HG02885 (cell line): ENCODE measurements around the gene AMIGO3.

ENCODE experiments used
- ATAC-seq: cut with Tn5 transposase; IDR thresholded peaks from one replicate; pipeline ENCODE4 v1.9.1; 2021; ENCODE audit warnings: mild to moderate bottlenecking; ENCODE audit not compliant: unreplicated experiment, poor library complexity

AMIGO3 gene

DNA sequence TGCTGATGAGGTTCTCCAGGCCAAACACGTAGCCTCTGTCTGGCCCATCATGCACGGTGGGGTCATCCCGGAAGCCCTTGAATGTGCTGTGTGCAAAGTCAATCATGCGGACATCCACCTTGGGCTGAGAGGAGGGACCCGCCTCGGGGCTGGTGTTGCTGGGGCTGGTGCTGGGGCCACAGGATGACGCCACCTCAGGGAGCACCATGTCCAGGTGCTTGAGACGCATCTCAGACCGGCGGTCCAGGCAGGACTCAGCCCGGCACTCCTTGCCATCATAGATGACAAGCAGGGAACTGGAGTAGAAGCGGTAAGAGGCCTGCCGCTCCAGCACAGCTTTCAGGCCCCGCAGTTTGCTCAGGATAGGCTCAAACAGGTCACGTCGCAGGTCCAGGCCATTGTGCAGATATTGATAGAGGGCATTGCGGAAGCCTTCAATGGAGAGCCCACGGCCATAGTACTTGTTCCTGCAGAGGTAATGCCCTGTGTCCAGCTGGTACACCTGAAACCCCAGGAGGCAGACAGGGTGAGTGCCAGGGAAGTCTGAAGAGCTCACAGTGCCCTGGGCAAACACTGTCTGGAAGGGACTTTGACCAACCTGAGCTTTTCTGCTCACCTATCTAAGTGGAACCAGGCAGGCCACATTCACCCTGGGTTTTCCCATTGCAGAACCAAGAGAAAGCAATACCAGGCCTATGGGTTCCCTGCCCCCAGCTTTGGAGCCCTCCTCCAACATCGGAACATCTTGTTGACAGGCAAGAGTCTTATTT, 7.9 kb upstream of the AMIGO3 start:
- ATAC-seq: no peak

DNA sequence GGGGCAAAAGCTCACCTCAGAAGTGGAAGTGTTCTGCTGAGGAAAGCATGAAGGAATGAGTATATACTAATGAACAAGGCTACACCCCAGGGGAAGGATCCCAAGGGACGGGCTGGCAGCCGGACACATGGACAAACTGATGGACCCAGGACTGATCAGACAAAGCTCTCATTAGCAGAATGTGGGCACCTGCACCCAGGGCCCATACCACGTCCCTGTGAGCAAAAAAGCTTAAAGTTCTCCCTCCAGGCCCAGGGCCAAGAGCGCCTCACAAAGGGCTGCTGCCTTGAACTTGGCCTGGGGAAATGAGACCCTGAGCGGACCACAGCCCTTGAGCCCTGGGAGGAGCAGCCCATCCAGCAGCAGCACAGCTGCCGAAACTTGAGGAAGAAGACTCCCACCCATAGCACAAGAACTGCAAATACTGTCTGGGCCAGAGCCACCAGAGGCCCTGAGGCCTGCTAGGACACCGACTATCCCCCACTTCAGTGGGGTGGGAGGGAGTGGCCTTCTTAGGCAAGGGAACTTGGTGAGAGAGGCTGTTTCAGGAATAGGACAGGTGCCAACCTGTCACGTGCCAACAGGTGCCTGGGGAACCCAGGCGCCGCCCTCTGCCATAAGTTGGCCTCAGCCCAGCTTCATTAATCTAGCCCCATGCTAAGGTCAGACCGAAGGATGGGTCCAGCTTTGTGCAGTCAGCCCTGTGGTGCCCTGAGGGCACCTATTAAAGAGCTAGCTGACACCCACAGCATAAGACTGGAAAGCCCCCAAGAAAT, 6.6 kb upstream of the AMIGO3 start:
- no peak for ATAC-seq

DNA sequence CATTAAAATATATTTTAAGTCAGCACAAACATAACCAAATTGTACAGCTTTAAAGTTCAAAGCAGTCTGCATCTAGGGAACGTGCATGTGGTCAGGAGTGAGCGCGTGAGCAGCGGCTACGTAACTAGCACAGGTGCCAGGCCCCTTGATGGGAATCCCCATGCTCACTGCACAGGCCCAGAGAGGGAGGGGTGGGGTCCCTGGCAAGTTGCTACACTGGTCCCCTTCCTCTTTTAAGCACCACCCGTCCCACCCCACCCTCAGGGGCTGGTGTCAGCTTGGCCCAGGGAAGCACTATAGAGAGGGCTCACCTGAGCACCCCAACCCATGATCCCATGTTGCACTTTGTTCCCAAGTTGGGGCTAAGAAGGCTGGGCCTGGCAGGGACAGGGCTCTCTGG, 5.1 kb upstream of the AMIGO3 start:
- ATAC-seq: no peak

DNA sequence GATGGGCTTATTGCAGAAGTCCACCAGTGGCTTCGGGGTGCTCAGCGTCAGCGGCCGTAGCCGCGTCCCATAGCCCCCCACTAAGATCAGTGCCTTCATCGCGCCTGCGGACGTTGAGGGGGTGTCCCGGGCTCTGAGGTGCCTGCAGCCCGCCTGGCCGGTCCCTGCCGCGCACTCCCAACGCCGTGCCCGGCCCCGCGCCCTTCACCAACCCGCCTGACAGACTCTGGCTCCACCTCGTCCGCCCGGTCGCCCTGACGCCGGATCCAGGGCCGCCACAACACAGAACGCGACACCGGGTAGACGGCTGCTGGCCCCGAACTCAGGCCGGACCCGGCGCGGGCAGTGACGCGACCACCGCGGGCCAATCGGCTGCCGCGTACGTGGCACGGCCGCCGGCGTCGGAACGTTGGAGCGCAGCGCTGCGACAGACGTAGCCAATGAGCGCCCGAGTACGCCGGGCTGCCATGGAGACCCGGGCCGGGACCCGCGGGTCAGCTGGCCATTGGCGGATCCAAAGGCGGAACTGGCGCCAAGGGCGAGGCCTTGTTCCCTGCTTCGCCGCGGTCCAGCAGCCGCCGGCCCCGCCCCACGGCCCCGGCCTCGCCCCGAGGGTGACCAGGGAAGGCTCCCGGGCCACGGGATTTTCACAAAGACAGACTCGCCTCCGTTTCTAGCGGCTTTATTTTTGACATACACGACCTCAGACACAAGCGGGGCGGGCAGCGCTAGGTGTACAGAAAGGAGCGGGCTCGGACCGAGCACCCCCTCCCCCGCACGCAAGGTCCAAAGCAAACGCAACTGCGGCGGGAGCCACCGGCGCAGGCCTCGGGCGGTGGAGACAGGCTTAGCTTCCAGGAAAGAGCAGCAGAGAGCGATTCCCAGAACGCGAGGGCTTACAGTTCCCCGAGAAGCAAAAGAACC, 4.4 kb upstream of the AMIGO3 start, which contains the start of gene GMPPB:
Gene GMPPB (minus strand): TSS at position 324 of the 924 bp plus-strand sequence. CDS start 225 bp downstream, at position 99.
- ATAC-seq: peak; percentile 80

DNA sequence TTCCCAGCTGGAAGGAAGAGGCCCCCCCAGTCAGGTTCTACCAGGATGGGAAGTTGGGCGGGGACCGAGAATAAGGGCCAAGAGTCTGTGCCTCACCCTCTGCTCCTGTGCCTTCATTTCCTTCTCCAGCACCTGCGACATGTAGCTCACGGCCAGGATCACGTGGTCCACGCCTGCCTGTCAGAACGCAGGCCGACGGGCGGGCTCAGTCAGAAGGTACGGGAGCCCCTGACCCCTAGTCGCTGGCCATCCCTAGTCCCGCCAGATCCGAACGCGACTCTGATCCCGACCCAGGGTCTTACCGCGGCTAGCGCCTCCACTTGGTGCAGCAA, 3.8 kb upstream of the AMIGO3 start:
- ATAC-seq: peak; percentile 13

DNA sequence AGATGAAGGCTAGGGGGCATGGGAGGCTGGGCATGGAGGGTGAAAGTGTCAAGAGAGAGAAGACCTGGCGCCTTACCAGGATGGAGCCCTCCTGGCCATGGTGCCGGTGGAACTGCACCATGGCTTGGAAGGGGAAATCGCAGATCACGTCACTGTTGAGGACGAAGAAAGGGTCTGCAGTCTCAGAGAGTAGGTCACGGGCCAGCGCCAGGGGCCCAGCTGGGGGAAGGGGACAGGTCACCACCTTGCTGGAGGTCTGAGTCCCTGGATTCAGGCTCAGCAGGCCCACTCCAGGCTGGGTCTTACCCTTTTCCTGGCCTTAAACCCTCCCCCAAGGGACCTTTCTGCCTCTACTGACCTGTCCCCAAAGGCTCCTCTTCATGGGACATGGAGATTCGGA, 3.4 kb upstream of the AMIGO3 start:
- ATAC-seq: no peak

DNA sequence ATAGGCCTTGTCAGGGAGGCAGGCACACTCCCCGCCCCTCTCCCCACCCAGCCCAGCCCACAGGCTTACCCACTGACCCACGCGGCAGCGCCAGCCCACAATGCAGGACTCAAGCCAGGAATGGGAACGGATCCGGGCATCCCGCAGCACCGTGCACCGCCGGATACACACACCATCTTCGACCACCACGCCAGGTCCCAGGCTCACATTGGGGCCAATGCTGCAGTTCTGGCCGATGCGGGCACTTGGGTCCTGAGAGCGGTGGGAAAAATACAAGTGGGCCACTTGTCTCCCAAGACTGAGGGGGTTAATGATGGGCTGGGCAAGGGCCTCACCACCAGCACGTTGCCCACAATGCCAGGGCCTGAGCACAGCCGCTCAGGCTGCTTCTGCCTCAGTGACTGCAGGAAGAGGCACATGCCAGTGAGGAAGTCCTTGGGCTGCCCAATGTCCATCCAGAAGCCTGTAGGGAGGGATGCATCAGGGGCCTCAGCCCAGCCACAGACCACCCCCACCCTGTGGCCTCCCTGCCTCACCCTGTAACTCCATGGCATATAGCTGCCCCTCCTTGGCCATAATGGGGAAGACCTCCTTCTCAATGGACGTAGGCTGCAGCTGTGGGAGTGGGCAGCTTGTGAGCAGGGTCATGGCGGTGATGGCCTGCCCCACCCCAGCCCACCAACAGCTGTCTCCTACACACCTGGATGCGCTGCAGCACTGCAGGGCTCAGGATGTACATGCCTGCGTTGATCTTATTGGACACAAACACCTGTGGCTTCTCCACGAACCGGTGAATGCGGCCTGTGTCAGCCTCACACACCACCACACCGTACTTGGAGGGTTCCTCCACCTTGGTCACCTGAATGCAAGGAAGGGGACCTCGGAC, 2.7 kb upstream of the AMIGO3 start:
- no peak for ATAC-seq

DNA sequence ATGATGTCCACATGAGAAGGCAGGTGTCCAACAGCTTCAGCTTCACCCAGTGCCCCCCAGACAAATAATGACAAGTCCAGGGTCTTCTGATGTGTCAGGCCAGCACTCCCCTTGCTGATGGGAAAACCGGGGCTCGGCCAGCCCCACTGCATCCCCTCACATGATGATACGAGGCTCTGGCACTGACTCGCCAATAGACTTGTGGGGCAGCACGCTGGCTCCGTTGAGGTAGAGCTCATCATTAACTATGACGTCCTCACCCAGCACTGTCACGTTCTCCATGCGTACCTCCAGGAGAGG, 2.1 kb upstream of the AMIGO3 start:
- ATAC-seq: no peak

DNA sequence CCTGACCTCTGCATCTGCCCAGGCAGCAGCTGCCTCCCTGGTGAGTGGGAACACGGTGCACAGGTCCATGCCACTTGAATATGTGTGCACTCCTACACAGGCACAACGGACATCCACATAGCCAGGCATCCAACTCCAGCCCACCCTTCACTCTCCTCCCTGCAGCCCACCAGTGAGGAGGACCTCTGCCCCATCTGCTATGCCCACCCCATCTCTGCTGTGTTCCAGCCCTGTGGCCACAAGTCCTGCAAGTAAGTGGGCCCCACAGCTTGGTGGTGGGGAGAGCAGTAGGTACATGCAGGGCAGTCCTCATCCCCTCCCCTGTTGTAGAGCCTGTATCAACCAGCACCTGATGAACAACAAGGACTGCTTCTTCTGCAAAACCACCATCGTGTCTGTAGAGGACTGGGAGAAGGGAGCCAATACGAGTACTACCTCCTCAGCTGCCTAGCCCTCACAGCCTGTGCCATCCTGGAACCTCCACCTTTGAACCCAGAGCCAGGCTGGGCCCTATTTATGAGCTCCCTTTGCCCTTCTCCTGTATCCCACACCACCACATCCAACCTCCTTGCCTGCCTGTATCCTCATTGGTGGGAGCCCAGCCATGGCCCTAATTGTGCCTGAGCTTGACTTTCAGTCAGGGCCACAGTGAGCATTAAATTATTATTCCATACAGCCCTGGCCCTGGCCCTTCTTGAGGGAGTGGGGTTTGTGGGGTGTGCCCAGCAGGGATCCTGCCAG, 1.5 kb upstream of the AMIGO3 start:
- no peak for ATAC-seq

DNA sequence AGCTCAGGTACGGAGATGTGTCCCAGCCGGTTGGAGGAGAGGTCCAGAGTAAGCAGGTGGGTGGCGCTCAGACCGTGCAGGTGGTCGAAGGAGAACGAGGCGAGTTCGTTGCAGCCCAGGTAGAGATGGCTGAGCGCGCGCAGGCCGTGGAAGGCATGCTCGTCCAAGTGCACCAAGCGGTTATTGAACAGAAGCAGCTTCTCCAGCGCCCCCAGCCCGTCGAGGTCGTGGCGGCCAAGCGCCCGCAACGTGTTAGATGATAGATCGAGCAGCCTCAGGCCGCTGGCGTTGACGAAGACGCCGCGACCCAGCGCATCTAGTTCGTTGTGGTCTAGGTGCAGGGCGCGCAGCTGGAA, 648 bp downstream of the AMIGO3 start:
- no peak for ATAC-seq

DNA sequence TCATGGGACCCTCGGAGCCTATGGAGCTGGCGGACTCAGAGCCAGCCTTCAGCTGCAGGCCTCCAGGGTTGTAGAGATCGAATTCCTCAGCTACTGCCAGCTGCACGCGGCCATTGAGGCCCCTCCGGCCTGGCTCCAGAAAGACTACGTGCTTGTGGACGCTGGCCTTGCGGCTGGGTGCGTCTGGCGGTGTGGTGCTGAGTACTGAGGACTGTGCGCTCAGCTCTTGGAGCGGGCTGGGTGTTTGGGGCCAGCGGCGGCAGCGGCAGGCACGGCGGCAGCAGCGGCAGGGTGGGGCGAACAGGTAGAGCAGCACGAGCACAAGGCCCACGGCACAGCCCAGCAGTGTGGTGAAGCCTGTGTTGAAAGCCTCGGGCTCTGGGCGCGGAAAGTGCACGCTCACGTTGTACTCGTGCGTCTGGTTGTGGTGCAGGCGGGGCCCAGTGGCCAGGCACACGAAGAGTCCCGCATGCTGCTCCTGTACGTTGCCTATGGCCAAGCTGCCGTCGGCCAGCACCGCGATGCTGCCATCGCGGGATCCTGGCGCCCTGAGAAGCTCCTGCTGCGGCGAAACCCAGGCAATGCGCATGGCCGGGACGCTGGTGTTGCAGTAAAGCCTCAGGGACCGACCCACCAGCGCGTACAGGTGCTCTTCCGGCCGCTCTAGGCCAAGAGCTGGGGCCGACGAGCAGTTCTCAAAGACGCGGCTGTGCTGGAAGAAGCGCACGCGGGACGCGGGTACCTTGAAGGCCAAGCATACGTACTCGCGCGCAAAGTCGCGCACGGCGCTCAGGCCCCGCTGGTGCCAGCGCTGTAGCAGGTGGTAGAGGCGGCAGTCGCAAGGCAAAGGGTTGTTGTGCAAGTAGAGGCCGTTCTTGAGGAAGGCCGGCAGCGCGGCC, 1.3 kb downstream of the AMIGO3 start:
- no peak for ATAC-seq

DNA sequence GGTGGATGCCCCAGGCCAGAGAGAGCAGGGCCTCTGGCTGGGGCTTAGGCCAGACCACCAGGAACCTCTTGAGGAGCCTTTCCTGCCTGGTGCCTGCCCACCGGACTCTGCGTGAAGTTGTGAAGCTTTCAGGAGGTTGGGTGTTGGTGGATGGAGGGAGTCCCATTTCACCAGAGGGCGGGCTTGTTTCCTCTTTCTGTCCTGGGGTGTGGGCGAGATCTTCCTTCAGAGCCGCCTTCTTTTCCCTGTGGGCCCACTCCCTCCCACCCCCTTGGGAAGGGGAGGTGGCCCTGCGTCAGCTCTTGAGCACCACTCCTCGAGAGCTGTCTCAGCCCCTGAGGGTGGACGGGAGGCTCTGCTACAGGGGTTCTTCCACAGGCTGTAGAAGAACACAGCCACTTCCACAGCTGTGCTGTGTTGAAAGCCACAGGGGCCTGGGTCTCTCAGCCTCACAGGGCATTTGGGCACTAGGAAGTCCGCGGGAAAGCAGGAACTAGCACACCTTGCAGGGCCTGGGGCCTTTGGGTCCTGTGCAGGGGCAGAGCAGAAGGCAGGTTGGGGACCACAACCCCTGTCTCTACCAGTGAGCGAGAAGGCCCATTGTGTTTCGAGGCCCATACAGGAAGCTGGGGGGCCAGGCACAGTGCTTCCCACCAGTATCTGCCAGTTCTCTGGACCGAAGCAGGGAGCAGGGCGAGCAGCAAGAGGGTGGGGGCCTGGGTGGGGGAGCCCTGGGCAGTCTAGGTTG, 2.1 kb downstream of the AMIGO3 start:
- no peak for ATAC-seq

DNA sequence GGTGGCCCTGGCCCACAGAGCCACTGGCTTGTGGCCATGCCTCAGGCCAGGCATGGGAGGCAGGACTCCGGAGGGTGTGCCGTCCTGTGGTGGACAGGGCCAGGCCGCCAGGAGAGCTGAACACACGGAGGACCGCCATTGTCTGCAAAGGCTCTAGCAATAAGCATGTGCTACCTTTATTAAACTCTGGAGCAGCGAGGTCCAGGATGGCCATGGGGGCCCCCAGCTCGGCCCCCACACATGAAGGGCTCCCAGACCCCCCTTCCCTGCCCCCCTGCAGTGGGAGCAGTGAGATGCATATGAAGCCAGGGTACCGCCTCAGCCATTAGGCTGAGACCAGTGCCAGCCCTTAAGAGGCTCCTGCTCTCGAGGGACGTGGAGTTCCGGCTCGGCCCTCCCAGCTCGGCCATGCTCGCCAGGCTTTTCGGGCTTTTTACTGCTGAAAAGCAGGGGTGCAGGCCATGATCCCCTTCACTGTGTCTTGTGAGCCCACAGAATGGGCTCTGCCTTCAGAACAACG, 2.7 kb downstream of the AMIGO3 start:
- ATAC-seq: no peak

DNA sequence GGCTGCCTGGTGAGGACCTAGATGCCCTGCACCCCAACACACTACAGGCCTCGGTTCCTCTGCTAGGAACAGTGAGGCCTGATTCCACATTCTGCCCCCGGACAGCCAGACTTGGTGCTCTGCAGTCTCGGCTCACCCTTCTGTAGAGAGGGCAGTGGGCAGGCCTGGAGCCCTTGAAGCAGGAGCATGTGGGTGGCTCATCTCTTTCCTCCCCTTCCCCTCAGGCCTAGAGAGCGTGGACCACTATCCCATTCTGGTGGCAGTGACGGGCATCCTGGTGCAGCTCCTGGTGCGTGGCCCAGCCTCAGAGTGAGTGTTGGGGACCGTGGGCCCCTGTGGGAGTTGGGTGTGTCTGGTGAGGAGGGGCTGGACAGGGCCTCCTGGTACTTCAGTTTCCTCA, 3.3 kb downstream of the AMIGO3 start:
- no peak for ATAC-seq

DNA sequence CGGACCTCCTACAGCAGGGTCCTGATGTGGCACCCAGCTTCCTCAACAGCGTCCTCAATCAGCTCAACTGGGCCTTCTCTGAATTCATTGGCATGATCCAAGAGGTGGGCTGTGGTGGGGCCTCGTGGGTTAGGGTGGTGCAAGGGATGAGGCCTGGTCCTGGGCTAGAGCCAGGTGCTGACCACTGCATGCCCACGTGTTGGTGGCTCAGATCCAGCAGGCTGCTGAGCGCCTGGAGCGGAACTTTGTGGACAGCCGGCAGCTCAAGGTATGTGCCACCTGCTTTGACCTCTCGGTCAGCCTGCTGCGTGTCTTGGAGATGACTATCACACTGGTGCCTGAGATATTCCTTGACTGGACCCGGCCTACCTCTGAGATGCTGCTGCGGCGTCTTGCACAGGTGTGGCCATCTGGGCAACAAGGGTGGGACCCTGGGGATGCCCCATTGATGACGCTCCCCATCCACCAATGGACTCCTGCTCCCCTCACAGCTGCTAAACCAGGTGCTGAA, 3.8 kb downstream of the AMIGO3 start:
- no peak for ATAC-seq

DNA sequence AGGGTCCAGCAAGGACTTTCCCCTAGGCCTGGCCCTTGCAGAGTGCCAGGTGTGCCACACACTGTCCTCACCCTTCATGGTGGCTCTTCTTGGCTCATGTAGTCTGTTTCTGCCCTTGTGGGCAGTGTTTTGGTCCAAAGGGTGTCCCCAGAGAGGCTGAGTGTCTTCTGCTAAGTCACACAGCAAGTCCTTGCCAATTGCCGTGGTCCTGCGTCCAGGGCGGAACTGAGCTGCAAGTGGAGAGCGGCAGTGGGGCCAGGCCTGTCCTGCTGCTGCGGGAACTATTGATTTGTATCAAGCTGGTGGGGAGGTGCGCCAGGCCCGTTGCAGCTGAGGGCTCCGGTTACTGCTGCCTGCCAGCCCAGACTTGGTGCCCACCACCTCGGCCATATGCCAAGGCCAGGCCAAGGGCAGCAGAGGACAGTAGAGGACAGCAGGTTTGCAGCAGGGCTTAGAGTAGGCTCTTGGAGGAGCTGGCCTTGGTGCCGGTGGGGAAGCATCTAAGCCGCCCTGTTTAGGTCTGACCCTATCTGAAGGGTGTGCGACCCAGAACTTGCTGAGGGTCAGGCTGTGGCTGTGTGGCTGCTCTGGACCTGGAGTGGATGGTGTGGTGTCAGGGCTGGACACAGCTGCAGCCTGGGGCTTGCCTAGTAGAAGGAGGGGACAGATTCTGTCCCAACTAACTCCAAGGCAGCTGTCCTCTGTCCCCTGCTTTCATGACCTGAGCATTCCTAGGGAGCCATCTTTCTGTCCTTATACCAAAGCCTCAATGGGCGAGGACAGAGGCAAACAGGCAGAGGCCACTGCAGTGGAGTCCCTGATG, 4.5 kb downstream of the AMIGO3 start:
- no peak for ATAC-seq
